SU-DHL-6 (cell line): ENCODE results near the gene MITF.

Source experiments
- EZH2phosphoT487 ChIP-seq: fragments of 200-600 bp; sonication (generic), shearing (Covaris generic); conservative IDR thresholded peaks from 2 replicates; pipeline ENCODE4 v1.6.1; 2018; ENCODE audit warnings: mild to moderate bottlenecking, antibody characterized with exemption, low read length, moderate library complexity, mixed read lengths
- TF ChIP-seq, protein P1 (sequence below): fragments of 200-600 bp; sonication (generic); IDR thresholded peaks from one replicate; pipeline ENCODE4 v1.5.1; 2017; ENCODE audit warnings: antibody characterized with exemption, mild to moderate bottlenecking, low read length, moderate library complexity; ENCODE audit not compliant: insufficient read depth, poor library complexity, severe bottlenecking

DNA sequence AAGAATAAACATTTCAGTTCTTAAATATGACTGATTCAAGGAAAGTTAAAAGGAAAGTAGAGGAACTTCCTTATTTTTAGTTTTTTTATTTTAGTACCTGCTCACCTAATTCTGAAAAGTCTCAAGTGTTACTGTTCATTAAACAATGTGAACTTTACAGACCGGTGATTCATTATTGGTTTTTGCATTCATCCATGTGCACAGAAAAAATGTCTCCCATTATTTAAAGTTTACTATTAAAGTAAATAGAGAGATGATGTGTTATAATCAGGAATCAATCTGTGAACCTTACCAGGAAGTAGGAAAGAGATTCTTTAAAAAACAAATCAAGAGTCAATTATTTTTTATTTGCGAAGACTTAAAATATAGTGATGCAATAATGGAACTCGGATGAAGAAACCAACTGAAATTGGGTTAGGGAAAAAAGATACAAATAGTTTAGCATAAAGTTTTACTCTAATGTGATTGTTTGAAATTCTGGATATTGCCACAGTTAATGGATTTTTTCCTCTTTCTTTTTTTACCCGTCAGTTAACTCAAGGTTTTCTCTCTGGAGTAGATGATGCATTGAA is 140.9 kb downstream of the MITF start:
- TF ChIP-seq, protein P1, sequence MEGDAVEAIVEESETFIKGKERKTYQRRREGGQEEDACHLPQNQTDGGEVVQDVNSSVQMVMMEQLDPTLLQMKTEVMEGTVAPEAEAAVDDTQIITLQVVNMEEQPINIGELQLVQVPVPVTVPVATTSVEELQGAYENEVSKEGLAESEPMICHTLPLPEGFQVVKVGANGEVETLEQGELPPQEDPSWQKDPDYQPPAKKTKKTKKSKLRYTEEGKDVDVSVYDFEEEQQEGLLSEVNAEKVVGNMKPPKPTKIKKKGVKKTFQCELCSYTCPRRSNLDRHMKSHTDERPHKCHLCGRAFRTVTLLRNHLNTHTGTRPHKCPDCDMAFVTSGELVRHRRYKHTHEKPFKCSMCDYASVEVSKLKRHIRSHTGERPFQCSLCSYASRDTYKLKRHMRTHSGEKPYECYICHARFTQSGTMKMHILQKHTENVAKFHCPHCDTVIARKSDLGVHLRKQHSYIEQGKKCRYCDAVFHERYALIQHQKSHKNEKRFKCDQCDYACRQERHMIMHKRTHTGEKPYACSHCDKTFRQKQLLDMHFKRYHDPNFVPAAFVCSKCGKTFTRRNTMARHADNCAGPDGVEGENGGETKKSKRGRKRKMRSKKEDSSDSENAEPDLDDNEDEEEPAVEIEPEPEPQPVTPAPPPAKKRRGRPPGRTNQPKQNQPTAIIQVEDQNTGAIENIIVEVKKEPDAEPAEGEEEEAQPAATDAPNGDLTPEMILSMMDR, result no peak
- TF ChIP-seq EZH2phosphoT487, result no peak
